ENCODE data around the gene PSME3IP1.
A peak's percentile ranks its signal among the peaks of the same experiment; 100 is the strongest.

The PSME3IP1 gene

GRCh38 chr16:57179215-57179828, 6.5 kb downstream of the PSME3IP1 start:
- DNase-seq (ENCODE audit: low read depth): no peak
- no peak overlapping the region for H3K4me3 ChIP-seq (ENCODE audit: low read depth, low read length)
- no peak for TF ChIP-seq CTCF (IDR thresholded peaks at IDR 0.05; ENCODE audit: control insufficient read depth, extremely low read depth, insufficient read depth)

GRCh38 chr16:57178793-57179212, 7.0 kb downstream of the PSME3IP1 start:
- H3K4me3 ChIP-seq (ENCODE audit: low read depth, low read length): no peak overlapping the region
- TF ChIP-seq CTCF (IDR thresholded peaks at IDR 0.05; ENCODE audit: control insufficient read depth, extremely low read depth, insufficient read depth): no peak
- DNase-seq (ENCODE audit: low read depth): no peak

DNA sequence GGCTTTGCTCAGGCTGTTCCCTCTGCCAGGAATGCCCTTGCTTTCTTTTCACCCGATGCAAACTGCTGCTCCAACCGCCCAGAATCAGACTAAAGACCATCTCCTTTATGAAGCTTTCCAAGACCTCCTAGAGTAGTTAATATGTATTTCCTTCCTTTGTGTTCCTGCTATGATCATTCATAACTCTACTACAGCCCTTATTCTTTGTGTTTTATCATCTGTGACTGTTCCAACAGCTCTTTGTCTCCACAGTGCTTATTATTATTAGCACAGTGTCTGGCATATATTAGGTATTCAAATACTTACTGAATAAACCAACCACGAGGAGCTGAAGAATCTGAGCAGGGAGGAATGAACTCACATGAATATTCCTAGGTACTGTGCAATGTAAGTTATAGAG, 7.6 kb downstream of the PSME3IP1 start:
- no peak for DNase-seq (ENCODE audit: low read depth)
- TF ChIP-seq CTCF (IDR thresholded peaks at IDR 0.05; ENCODE audit: control insufficient read depth, extremely low read depth, insufficient read depth): no peak
- H3K4me3 ChIP-seq (ENCODE audit: low read depth, low read length): no peak overlapping the region

DNA sequence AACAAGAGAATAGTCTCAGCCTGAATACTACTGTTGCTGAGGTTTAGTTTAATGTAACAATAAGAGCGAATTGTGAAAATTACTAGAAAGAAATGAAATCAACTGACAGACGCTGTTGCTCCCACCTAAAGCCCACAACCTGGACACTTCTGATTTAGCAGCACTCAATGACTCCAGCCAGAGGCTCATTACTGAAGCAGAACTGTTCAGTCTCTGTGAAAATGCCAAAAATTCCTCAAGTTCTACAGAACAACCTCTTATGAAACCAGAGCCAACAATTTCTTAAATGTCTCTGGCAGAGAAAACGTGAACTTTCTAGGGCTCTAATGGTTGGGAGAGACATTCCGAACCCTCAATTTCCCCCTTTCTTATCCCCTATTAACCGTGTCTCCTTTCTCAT, 9.9 kb downstream of the PSME3IP1 start:
- no peak overlapping the region for H3K4me3 ChIP-seq (ENCODE audit: low read depth, low read length)
- TF ChIP-seq CTCF (IDR thresholded peaks at IDR 0.05; ENCODE audit: control insufficient read depth, extremely low read depth, insufficient read depth): no peak
- no peak for DNase-seq (ENCODE audit: low read depth)

DNA sequence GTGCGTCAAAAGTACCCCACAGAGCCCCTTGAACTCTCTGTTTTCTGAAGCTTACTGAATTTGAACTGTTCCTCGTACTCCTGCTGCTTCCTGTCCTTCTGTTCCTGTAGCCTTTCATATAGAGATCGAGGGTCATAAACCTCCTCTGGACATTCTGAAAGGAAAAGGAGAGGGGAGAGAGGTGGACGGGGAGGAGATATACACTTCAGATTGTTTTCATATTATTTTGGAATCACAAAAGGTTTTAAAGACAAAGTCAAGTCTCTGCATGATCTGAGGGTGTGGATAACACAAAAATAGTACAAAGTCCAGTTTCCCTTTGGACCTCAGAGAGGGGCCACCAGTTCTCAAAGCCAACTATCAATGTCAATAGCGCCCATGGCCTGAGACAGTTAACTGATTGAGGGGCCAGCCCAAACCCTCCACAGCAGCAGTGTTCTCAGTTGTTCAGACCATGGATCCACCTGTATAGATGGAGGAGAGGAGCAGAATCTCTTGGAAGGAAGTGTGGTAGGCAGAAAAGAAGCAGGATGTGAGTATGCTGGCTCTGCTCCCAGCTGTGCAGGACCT, 13.0 kb downstream of the PSME3IP1 start:
- TF ChIP-seq CTCF (IDR thresholded peaks at IDR 0.05; ENCODE audit: control insufficient read depth, extremely low read depth, insufficient read depth): no peak
- no peak for DNase-seq (ENCODE audit: low read depth)
- H3K4me3 ChIP-seq (ENCODE audit: low read depth, low read length): no peak overlapping the region

DNA sequence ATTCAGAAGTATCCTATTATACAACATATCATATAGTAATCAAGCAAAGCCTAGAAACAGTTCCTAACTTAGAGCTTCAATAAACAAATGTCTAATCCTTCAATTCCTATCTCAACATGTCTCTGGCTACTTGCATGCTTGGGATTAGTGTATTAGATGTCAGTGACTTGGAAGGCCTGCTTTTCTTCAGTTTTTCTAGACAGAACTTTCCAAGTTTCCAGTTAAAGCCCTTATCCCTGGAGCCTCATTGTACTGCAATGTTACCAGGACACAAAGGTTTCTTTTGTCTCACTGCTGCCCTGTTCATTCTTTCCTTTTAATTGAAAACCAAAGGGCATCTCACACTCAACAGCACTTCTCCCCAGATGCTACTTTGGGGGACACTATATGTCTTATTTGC, 16.5 kb downstream of the PSME3IP1 start:
- no peak for DNase-seq (ENCODE audit: low read depth)
- no peak for TF ChIP-seq CTCF (IDR thresholded peaks at IDR 0.05; ENCODE audit: control insufficient read depth, extremely low read depth, insufficient read depth)
- H3K4me3 ChIP-seq (ENCODE audit: low read depth, low read length): no peak overlapping the region

DNA sequence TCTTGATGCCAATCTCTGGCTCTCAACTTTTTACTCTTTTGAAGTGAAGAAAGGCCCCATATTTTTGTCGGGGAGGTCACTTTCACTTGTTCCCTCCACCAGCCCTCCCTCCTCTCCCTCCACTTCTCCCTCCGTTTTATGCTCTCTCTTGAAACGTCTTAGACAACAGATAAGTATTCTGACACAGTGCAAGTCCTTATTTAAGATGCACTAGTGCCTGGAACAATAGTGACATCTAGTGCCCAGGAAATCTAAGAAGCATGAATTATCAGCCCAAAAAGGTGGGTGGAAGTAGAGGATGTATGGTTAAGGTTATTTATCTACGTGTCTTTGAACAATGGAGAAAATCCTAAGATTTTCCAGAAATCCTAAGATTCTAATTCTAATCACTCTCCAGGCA, 17.9 kb downstream of the PSME3IP1 start:
- H3K4me3 ChIP-seq (ENCODE audit: low read depth, low read length): no peak overlapping the region
- no peak for DNase-seq (ENCODE audit: low read depth)
- TF ChIP-seq CTCF (IDR thresholded peaks at IDR 0.05; ENCODE audit: control insufficient read depth, extremely low read depth, insufficient read depth): peak; percentile 70
